Esophagus muscularis mucosa (tissue), 4 donors: Measurements from ENCODE around the gene SPAG7. TPM values are rescaled to one million over a fixed set of nuclear protein-coding genes. Genes with fewer than 3 reads are reported as not detected.

ENCODE experiments used
- DNase-seq: peaks from one replicate; pipeline ENCODE4 v3.0.0-alpha.2; 2017; ENCODE audit errors: extremely low spot score
- H3K27ac ChIP-seq, 4 donors: fragments of 200-600 bp; sonication (generic); replicated peaks in 1 of 4; 1 replicate in 3 of 4; 2 replicates in 1 of 4; pipeline ENCODE4 v1.5.1; 2016 to 2019; ENCODE audit warnings: mild to moderate bottlenecking in 1 of 4
- H3K27me3 ChIP-seq, 4 donors: fragments of 200-600 bp; sonication (generic); one replicate each; pipeline versions ENCODE4 v1.5.1 to v1.6.0; 2016 to 2019
- H3K36me3 ChIP-seq, 4 donors: fragments of 200-600 bp; sonication (generic); one replicate each; pipeline ENCODE4 v1.5.1; 2016 to 2019
- H3K4me1 ChIP-seq, 4 donors: fragments of 200-600 bp; sonication (generic); one replicate each; pipeline ENCODE4 v1.5.1; 2016 to 2019
- H3K4me3 ChIP-seq, 4 donors: fragments of 200-600 bp; sonication (generic); 1 replicate in 2 of 4; 2 replicates in 2 of 4; pipeline ENCODE4 v1.5.1; 2016 to 2019; ENCODE audit warnings: mild to moderate bottlenecking in 4 of 4, moderate library complexity in 1 of 4
- H3K9me3 ChIP-seq, 4 donors: fragments of 200-600 bp; sonication (generic); 1 replicate in 3 of 4; 2 replicates in 1 of 4; pipeline ENCODE4 v1.5.1; 2016 to 2019
- EP300 ChIP-seq: sonication (generic); formaldehyde crosslinking; IDR thresholded peaks from one replicate; pipeline ENCODE4 v1.6.1; 2017; ENCODE audit warnings: antibody characterized with exemption
- POLR2A ChIP-seq: fragments of 450-650 bp; IDR thresholded peaks from one replicate; pipeline ENCODE4 v1.6.1; 2017; ENCODE audit warnings: antibody characterized with exemption, moderate library complexity, mild to moderate bottlenecking, low read depth
- POLR2AphosphoS5 ChIP-seq, 2 donors: sonication (generic); formaldehyde crosslinking; IDR thresholded peaks; one replicate each; pipeline ENCODE4 v1.6.1; 2017; ENCODE audit warnings: antibody characterized with exemption in 2 of 2
- WGBS: methylation state at CpG from one replicate; pipeline ENCODE4 v1.1.5; 2018; 5-methylcytosine and 5-hydroxymethylcytosine counted together
- intact Hi-C: fragments of 100-400 bp; cut with DNase I; formaldehyde crosslinking; loops from one replicate; pipeline ENCODE4 v1.15.1; 2023
- total RNA-seq, 4 donors: library from RNA; depleted of rRNA; stranded (reverse); fragments of >200 nt; gene quantifications; one replicate each; pipeline versions ENCODE4 v1.1.0 to v1.2.1, GENCODE V29; 2016
- TF ChIP-seq, protein P1 (sequence below), 3 experiments: fragments of 200-600 bp in 2 of 3; fragments of 450-650 bp in 1 of 3; sonication (generic) in 2 of 3; IDR thresholded peaks; one replicate each; pipeline ENCODE4 v1.5.1; 2017 to 2019; ENCODE audit warnings: antibody characterized with exemption in 3 of 3, mild to moderate bottlenecking in 2 of 3, moderate library complexity in 1 of 3

SPAG7 gene
- total RNA-seq, 4 donors from 2014 or later = 45.5 to 74.7 (median 63.6) TPM

DNA sequence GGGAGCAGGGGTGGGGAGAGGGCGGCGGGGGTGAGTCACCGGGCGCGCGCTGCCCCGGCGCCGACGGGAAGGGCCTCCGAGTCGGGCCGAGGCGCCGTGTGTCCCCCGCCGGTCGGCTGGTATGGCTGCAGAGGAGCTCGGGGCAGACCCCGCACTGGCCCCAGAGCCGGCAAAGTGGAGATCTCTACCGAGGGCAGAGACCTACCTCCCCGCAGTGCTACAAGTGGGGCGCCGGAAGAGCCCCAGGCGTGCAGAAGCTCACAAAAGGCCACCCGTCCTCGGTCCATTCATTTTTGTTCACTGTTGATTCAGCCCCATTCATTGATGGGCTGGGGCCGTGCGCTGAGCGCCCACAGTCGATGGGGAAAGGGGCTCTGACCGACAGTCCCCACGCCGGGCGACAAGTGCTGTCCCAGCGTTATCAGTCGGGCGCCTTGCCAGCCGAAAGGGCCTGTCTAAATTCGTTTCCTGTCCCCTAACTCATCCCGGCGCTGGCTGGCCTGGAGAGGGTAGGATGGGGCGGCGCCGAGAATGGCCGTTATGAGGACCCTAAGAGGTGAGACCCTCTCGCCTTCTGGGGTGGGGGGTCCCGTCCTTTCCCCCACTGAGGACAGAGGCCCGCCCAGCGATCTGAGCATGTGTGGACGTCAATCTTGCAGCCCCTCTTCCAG is 17.4 kb downstream of the SPAG7 start:
- intact Hi-C loops = no loop called here
- DNase-seq = no peak
- Histone ChIP-seq H3K36me3 (peaks cover 0 to 23% (median 16%) of the 10 kb centered on the region in 4 donors), H3K27ac (peak overlapping the region; percentile 94 to 100 (median 98)), H3K4me1 (peaks cover 36 to 54% (median 49%) of the 10 kb centered on the region in 4 donors), H3K4me3 (peak overlapping the region; percentile 87 to 100 (median 100)), H3K27me3 (no peaks in the 10 kb centered on the region), H3K9me3 (peaks cover 0 to 2% (median 0%) of the 10 kb centered on the region in 4 donors)
- WGBS = 10% methylated on average over 29 of the region's 52 CpGs
- TF ChIP-seq POLR2A = no peak
- TF ChIP-seq, protein P1, sequence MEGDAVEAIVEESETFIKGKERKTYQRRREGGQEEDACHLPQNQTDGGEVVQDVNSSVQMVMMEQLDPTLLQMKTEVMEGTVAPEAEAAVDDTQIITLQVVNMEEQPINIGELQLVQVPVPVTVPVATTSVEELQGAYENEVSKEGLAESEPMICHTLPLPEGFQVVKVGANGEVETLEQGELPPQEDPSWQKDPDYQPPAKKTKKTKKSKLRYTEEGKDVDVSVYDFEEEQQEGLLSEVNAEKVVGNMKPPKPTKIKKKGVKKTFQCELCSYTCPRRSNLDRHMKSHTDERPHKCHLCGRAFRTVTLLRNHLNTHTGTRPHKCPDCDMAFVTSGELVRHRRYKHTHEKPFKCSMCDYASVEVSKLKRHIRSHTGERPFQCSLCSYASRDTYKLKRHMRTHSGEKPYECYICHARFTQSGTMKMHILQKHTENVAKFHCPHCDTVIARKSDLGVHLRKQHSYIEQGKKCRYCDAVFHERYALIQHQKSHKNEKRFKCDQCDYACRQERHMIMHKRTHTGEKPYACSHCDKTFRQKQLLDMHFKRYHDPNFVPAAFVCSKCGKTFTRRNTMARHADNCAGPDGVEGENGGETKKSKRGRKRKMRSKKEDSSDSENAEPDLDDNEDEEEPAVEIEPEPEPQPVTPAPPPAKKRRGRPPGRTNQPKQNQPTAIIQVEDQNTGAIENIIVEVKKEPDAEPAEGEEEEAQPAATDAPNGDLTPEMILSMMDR (IDR thresholded peaks at IDR 0.05) = no peak

DNA sequence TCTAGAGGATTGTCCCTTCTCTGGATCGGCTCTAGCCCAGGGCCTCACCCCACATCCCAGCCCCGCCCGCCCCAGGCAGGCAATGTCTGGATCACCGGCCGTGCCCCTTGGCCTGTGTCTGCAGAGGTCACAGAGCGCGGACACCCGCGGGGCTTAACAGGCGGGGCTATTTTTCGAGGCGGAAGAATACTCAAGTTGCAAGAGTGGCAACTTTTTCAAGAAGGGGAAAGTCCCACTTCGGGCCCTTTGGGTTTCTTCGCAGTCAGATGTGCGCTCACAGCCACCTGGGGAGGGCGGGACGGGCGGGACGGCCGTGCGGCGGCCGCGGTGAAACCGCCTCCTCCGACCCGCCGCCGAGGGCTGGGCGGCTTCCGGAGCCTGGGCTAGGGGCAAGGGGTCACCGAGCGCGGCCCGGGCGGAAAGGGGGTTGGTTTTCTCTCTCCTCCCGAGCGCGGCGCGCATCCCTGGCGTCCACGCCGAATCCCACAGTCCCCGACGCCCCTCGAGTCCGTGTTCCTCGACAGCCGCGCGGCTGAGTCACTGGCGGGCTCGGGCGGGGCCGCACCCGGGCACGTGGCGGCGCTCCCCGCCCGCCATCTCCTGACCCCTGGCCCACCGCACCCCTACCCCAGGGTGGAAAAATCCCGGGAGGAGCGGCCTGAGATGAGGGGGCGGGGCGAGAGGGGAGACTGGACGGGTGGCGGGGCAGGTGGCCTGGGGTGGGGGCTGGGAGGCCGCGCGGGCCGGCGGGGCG is 18.1 kb downstream of the SPAG7 start:
- intact Hi-C loops = loop anchor here (2.0 kb wide), 1 partner anchor 17 kb away; the partner anchor contains the start of gene SPAG7
- Histone ChIP-seq H3K27ac (peak overlapping the region; percentile 94 to 100 (median 98)), H3K9me3 (peaks cover 0 to 2% (median 0%) of the 10 kb centered on the region in 4 donors), H3K36me3 (peaks cover 5 to 30% (median 23%) of the 10 kb centered on the region in 4 donors), H3K27me3 (no peaks in the 10 kb centered on the region), H3K4me1 (peaks cover 43 to 61% (median 56%) of the 10 kb centered on the region in 4 donors), H3K4me3 (peak overlapping the region; percentile 87 to 100 (median 100))
- peak; percentile 94 for DNase-seq
- WGBS = 1% methylated on average over 26 of the region's 75 CpGs
- peak in 1 of 2 donors; percentile 60 for TF ChIP-seq POLR2AphosphoS5 (IDR thresholded peaks at IDR 0.05)
- TF ChIP-seq, protein P1 (IDR thresholded peaks at IDR 0.05) = no peak

DNA sequence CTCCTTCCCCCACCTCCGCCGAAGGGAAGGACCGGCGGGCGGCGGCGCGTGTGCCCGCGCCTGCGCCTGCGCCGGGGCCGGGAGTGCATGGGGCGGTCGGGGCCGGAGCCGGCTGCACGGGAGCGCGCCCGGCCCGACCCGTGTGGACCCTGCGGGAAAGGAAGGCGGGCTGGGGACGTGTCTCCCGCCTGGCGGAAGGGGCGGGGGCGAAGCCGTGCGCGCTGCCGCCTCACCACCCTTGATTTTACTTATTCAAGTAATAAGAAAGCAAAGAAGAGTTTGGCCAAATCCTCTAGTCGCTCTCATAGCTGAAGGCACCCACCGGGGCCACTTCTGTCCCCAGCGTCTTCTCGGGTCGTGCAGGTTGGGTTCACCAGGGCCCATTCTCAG is 18.7 kb downstream of the SPAG7 start:
- intact Hi-C loops = loop anchor here (2.0 kb wide), 1 partner anchor 18 kb away; the partner anchor contains the start of gene SPAG7
- peaks cover 0 to 2% (median 0%) of the 10 kb centered on the region in 4 donors for H3K9me3 ChIP-seq
- H3K4me3 ChIP-seq = peak overlapping the region; percentile 87 to 100 (median 100)
- peak overlapping the region; percentile 94 to 100 (median 98) for H3K27ac ChIP-seq
- H3K36me3 ChIP-seq = peaks cover 5 to 36% (median 29%) of the 10 kb centered on the region in 4 donors
- DNase-seq = peak; percentile 93
- H3K27me3 ChIP-seq = no peaks in the 10 kb centered on the region
- H3K4me1 ChIP-seq = peaks cover 45 to 67% (median 62%) of the 10 kb centered on the region in 4 donors
- no peak for TF ChIP-seq EP300
- TF ChIP-seq POLR2AphosphoS5 (IDR thresholded peaks at IDR 0.05) = peak; percentile 53 to 59
- TF ChIP-seq, protein P1 (IDR thresholded peaks at IDR 0.05) = no peak
- TF ChIP-seq POLR2A = peak; percentile 8
- 2% methylated on average over 37 of the region's 40 CpGs for WGBS

DNA sequence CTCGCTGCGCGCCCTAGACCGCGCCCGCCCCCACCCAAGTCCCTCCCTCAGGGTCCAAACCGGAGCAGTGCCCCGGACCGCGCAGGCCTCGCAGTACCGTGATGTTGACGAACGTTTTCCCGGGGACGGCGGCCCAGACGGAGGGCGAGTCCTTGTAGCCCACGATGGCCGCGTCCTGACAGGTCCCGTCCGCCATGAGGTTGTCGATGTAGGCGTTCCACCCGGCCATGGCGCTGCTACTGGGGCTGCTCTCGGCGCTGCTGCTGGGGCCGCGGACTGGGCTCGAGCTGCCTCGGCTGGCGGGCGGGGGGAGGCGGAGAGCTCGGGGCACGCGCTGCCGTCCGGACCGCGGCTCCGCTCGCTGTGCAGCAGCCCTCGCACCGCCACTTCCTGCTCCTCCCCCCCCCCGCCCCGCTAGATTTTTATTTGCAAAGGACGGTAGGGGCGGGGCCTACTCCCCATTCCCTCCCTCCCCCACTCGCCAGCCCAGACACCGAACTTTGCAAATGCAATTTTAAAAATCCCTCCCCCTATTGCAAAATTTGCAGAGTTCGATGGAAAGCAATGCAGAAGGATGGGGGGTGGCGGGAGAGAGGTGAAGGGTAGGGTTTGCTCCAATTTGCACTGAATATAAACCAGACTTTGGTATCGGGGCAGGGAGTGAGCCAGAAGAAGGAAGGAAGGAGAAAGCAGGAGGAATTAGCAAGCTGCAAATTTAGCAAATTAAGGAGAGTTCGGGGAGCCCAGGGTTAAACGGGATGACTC is 19.3 kb downstream of the SPAG7 start, which contains the start of gene PFN1:
TSS of gene PFN1 (minus strand) at position 365 of the 765 bp plus-strand sequence. CDS start at position 229, 136 bp downstream.
- intact Hi-C loops = loop anchor here (2.0 kb wide), 1 partner anchor 18 kb away; the partner anchor contains the start of gene SPAG7
- H3K27ac ChIP-seq = peak within 1 kb of the TSS; percentile 94 to 100 (median 98)
- peaks cover 45 to 72% (median 68%) of the 10 kb centered on the region in 4 donors for H3K4me1 ChIP-seq
- DNase-seq = peak; percentile 99
- H3K36me3 ChIP-seq = peaks cover 10 to 42% (median 34%) of the 10 kb centered on the region in 4 donors
- H3K4me3 ChIP-seq = peak within 1 kb of the TSS; percentile 87 to 100 (median 100)
- 0% methylated on average over 12 of the region's 59 CpGs for WGBS
- TF ChIP-seq, protein P1 (IDR thresholded peaks at IDR 0.05) = no peak
- TF ChIP-seq POLR2AphosphoS5 (IDR thresholded peaks at IDR 0.05) (peak; percentile 28 to 94), EP300 (no peak), POLR2A (peak; percentile 89)
- H3K27me3 ChIP-seq = no peaks in the 10 kb centered on the region
- H3K9me3 ChIP-seq = peaks cover 0 to 2% (median 0%) of the 10 kb centered on the region in 4 donors
